DMS79 treated with DMSO at 0.1 percent for 48 hours (cell line): ENCODE results near the gene GNB1.

Source experiments
- DNase-seq: peaks from one replicate; lab custom pipeline; 2025; lab: John Stamatoyannopoulos, UW

GNB1 gene

GRCh38 chr1:1782399-1783221 lies 108.3 kb downstream of the GNB1 start:
- no peak for DNase-seq

GRCh38 chr1:1781526-1781903 lies 109.4 kb downstream of the GNB1 start:
- no peak for DNase-seq

GRCh38 chr1:1780598-1781525 lies 110.0 kb downstream of the GNB1 start:
- DNase-seq = no peak

- DNase-seq = no peak
Measured at GRCh38 chr1:1779691-1780597, 110.9 kb downstream of the GNB1 start.

- no peak for DNase-seq
Measured at GRCh38 chr1:1779320-1779675, 111.6 kb downstream of the GNB1 start.

- peak; percentile 58 for DNase-seq
Measured at GRCh38 chr1:1778663-1779319, 112.1 kb downstream of the GNB1 start.

- peak; percentile 42 for DNase-seq
Measured at GRCh38 chr1:1777950-1778662, 112.8 kb downstream of the GNB1 start, which contains the start of gene NADK. Gene NADK, minus strand, starts transcription at chr1:1778470. Its CDS starts 13,064 bp downstream, at chr1:1765406.

- no peak for DNase-seq
Measured at GRCh38 chr1:1777583-1777899, 113.3 kb downstream of the GNB1 start.

- DNase-seq = no peak
Measured at GRCh38 chr1:1776672-1777582, 114.0 kb downstream of the GNB1 start.

GRCh38 chr1:1775327-1776226 lies 115.3 kb downstream of the GNB1 start:
- DNase-seq = peak; percentile 68

- no peak for DNase-seq
Measured at GRCh38 chr1:1773874-1774273, 117.0 kb downstream of the GNB1 start.

GRCh38 chr1:1771096-1771495 lies 119.8 kb downstream of the GNB1 start:
- DNase-seq = no peak

- DNase-seq = no peak
Measured at GRCh38 chr1:1770102-1770501, 120.8 kb downstream of the GNB1 start.

- DNase-seq = no peak
Measured at GRCh38 chr1:1768249-1768992, 122.5 kb downstream of the GNB1 start.

- DNase-seq = no peak
Measured at GRCh38 chr1:1764876-1765470, 125.9 kb downstream of the GNB1 start.

GRCh38 chr1:1763657-1764621 lies 126.9 kb downstream of the GNB1 start:
- peak; percentile 86 for DNase-seq
